ENCODE data around the gene FAAH. TPM values are rescaled to one million over a fixed set of nuclear protein-coding genes. Genes with fewer than 3 reads are reported as not detected.

Gene FAAH
- total RNA-seq, 1 donor from 2014 or later: 13.9 TPM

DNA sequence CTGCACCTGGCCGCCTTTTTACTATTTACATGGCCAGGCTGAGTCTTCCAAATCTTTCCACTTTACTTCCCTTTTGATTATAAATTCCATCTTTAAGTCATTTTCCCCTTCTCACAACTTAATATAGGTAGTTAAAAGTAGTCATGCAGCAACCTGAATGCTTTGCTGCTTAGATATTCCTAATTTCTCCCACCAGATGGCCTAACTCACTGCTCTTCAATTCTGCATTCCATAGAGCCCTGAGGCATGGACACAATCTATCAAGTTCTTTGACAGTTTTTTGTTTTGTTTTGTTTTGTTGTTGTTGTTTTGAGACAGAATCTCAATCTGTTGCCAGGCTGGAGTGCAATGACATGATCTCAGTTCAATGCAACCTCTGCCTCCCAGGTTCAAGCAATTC lies 21.7 kb upstream of the FAAH start:
- Mint-ChIP-seq H3K36me3 (peaks cover 7% of the 10 kb centered on the region), H3K4me3 (no peak overlapping the region), H3K27ac (no peak overlapping the region), H3K4me1 (no peaks in the 10 kb centered on the region), H3K9me3 (no peaks in the 10 kb centered on the region), H3K27me3 (ENCODE audit: insufficient read depth, low read depth) (no peaks in the 10 kb centered on the region)
- Histone ChIP-seq H4K20me1 (ENCODE audit: low read depth) (no peaks in the 10 kb centered on the region), H3K9ac (no peak overlapping the region), H3K4me2 (no peak overlapping the region), H3K9me3 (ENCODE audit: low read depth) (no peaks in the 10 kb centered on the region), H3K36me3 (no peaks in the 10 kb centered on the region), H3F3A (ENCODE audit: low read depth) (no peaks in the 10 kb centered on the region), H3K27ac (no peak overlapping the region), H3K27me3 (no peaks in the 10 kb centered on the region), H3K4me3 (no peak overlapping the region), H3K79me2 (ENCODE audit: low read depth) (no peaks in the 10 kb centered on the region), H2AFZ (replicated peaks) (no peak overlapping the region), H3K4me1 (no peaks in the 10 kb centered on the region)
- DNase-seq (ENCODE audit: low spot score): no peak
- TF ChIP-seq EZH2phosphoT487 (IDR thresholded peaks at IDR 0.05) (no peak), EZH2 (IDR thresholded peaks at IDR 0.05) (no peak), CTCF (IDR thresholded peaks at IDR 0.05) (no peak)

DNA sequence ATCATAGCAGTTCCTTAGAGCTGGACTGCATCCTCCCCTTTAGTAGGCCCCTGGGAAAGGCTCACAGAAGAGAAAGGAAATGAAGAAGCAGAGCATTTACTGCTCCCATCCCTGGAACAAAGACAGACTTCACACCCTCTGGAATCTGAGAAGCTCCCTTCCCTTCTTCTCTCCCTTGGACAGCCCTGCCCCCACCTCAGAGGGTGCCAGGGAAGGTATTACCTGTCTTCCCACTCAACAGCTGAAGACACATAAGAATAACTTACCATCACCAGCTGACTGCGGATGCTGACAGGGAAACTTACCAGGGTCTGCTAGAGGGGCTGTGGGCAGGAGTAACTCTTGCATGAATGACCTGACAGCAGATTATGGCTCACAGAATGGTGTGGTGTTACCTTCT lies 14.1 kb upstream of the FAAH start:
- H3F3A ChIP-seq (ENCODE audit: low read depth): peaks cover 9% of the 10 kb centered on the region

GRCh38 chr1:46380508-46380907 lies 13.6 kb upstream of the FAAH start:
- Histone ChIP-seq H3K4me2 (no peak overlapping the region), H4K20me1 (ENCODE audit: low read depth) (no peaks in the 10 kb centered on the region), H3K9ac (no peak overlapping the region), H3K27me3 (no peaks in the 10 kb centered on the region), H3K9me3 (ENCODE audit: low read depth) (no peaks in the 10 kb centered on the region), H3K4me1 (peaks cover 11% of the 10 kb centered on the region), H2AFZ (replicated peaks) (no peak overlapping the region), H3K27ac (no peak overlapping the region), H3K36me3 (no peaks in the 10 kb centered on the region), H3F3A (ENCODE audit: low read depth) (peaks cover 9% of the 10 kb centered on the region), H3K79me2 (ENCODE audit: low read depth) (no peaks in the 10 kb centered on the region), H3K4me3 (no peak overlapping the region)
- no peak overlapping the region for H3K4me3 Mint-ChIP-seq
- DNase-seq (ENCODE audit: low spot score): no peak
- H3K4me1 Mint-ChIP-seq: peaks cover 20% of the 10 kb centered on the region
- peaks cover 1% of the 10 kb centered on the region for H3K36me3 Mint-ChIP-seq
- H3K27ac Mint-ChIP-seq: no peak overlapping the region
- H3K9me3 Mint-ChIP-seq: peaks cover 9% of the 10 kb centered on the region
- TF ChIP-seq EZH2phosphoT487 (IDR thresholded peaks at IDR 0.05): no peak
- TF ChIP-seq CTCF (IDR thresholded peaks at IDR 0.05): no peak
- TF ChIP-seq EZH2 (IDR thresholded peaks at IDR 0.05): no peak
- H3K27me3 Mint-ChIP-seq (ENCODE audit: insufficient read depth, low read depth): peaks cover 6% of the 10 kb centered on the region

More for the DNA sequence above, 14.1 kb upstream of the FAAH start:
- TF ChIP-seq EZH2phosphoT487 (IDR thresholded peaks at IDR 0.05): no peak
- TF ChIP-seq EZH2 (IDR thresholded peaks at IDR 0.05): no peak
- no peak for TF ChIP-seq CTCF (IDR thresholded peaks at IDR 0.05)
- Mint-ChIP-seq H3K27me3 (ENCODE audit: insufficient read depth, low read depth) (peaks cover 6% of the 10 kb centered on the region), H3K27ac (no peak overlapping the region), H3K4me1 (peaks cover 20% of the 10 kb centered on the region), H3K36me3 (no peaks in the 10 kb centered on the region), H3K9me3 (peaks cover 7% of the 10 kb centered on the region), H3K4me3 (no peak overlapping the region)
- Histone ChIP-seq H3K4me1 (peaks cover 11% of the 10 kb centered on the region), H3K27ac (no peak overlapping the region), H3K4me3 (no peak overlapping the region), H3K79me2 (ENCODE audit: low read depth) (no peaks in the 10 kb centered on the region), H3K4me2 (peak overlapping the region; percentile 49), H4K20me1 (ENCODE audit: low read depth) (no peaks in the 10 kb centered on the region), H2AFZ (replicated peaks) (no peak overlapping the region), H3K9me3 (ENCODE audit: low read depth) (no peaks in the 10 kb centered on the region), H3K27me3 (no peaks in the 10 kb centered on the region), H3K9ac (no peak overlapping the region), H3K36me3 (no peaks in the 10 kb centered on the region)
- no peak for DNase-seq (ENCODE audit: low spot score)

Data from neural progenitor cell (in vitro differentiated cells).